WTC11 (cell line): ENCODE results near the gene FXYD6.

Experiments
- FOXK1 ChIP-seq: sonication (generic); formaldehyde crosslinking; IDR thresholded peaks from 2 replicates; pipeline ENCODE4 v1.8.0; 2022; ENCODE audit warnings: mild to moderate bottlenecking, moderate library complexity, missing genetic modification reagents
- TF ChIP-seq, protein P1 (sequence below): sonication (generic); formaldehyde crosslinking; IDR thresholded peaks from 2 replicates; pipeline ENCODE4 v1.8.1; 2023; ENCODE audit warnings: mild to moderate bottlenecking, missing genetic modification reagents, moderate library complexity
- TF ChIP-seq, protein P2 (sequence below): fragments of 200-600 bp; IDR thresholded peaks from 2 replicates; pipeline ENCODE4 v1.8.0; 2022; ENCODE audit warnings: antibody characterized with exemption
- TF ChIP-seq, protein P3 (sequence below): sonication (generic); formaldehyde crosslinking; IDR thresholded peaks from 2 replicates; pipeline ENCODE4 v1.8.1; 2023; ENCODE audit warnings: mild to moderate bottlenecking, moderate library complexity, missing genetic modification reagents
- TF ChIP-seq, protein P4 (sequence below): fragments of 250-450 bp; sonication (Bioruptor Pico); IDR thresholded peaks from 2 replicates; pipeline ENCODE4 v1.9.0; 2021; ENCODE audit warnings: mild to moderate bottlenecking

DNA sequence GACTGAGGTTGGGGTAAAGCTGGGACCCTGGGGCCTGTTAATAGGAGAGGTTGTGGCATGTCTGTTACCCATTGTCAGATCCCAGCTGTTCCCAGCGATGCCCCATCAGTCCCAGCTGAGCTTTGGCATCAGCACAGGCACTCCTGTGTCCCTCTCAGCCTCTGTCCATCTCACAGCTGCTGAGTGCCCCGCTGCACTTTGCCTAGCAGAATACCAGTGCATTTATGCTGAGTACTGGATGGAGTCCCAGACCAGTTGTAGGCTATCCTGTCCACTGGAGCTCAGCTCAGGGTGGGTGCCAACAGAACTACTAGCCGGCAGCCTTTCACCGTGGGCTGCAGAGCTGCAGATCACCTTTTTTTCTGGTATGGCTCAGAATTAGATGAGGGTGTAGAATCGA is 9.9 kb downstream of the FXYD6 start:
- TF ChIP-seq, protein P1, sequence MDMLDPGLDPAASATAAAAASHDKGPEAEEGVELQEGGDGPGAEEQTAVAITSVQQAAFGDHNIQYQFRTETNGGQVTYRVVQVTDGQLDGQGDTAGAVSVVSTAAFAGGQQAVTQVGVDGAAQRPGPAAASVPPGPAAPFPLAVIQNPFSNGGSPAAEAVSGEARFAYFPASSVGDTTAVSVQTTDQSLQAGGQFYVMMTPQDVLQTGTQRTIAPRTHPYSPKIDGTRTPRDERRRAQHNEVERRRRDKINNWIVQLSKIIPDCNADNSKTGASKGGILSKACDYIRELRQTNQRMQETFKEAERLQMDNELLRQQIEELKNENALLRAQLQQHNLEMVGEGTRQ (CRISPR knock-in tag): no peak
- TF ChIP-seq FOXK1 (CRISPR knock-in tag): no peak
- TF ChIP-seq, protein P2, sequence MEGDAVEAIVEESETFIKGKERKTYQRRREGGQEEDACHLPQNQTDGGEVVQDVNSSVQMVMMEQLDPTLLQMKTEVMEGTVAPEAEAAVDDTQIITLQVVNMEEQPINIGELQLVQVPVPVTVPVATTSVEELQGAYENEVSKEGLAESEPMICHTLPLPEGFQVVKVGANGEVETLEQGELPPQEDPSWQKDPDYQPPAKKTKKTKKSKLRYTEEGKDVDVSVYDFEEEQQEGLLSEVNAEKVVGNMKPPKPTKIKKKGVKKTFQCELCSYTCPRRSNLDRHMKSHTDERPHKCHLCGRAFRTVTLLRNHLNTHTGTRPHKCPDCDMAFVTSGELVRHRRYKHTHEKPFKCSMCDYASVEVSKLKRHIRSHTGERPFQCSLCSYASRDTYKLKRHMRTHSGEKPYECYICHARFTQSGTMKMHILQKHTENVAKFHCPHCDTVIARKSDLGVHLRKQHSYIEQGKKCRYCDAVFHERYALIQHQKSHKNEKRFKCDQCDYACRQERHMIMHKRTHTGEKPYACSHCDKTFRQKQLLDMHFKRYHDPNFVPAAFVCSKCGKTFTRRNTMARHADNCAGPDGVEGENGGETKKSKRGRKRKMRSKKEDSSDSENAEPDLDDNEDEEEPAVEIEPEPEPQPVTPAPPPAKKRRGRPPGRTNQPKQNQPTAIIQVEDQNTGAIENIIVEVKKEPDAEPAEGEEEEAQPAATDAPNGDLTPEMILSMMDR: no peak
- TF ChIP-seq, protein P3, sequence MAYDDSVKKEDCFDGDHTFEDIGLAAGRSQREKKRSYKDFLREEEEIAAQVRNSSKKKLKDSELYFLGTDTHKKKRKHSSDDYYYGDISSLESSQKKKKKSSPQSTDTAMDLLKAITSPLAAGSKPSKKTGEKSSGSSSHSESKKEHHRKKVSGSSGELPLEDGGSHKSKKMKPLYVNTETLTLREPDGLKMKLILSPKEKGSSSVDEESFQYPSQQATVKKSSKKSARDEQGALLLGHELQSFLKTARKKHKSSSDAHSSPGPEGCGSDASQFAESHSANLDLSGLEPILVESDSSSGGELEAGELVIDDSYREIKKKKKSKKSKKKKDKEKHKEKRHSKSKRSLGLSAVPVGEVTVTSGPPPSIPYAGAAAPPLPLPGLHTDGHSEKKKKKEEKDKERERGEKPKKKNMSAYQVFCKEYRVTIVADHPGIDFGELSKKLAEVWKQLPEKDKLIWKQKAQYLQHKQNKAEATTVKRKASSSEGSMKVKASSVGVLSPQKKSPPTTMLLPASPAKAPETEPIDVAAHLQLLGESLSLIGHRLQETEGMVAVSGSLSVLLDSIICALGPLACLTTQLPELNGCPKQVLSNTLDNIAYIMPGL (CRISPR knock-in tag): no peak
- TF ChIP-seq, protein P4, sequence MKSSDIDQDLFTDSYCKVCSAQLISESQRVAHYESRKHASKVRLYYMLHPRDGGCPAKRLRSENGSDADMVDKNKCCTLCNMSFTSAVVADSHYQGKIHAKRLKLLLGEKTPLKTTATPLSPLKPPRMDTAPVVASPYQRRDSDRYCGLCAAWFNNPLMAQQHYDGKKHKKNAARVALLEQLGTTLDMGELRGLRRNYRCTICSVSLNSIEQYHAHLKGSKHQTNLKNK (CRISPR knock-in tag): no peak
